SK-N-DZ (cell line): ENCODE measurements around the gene ARID4B.
"Not testable (repeated sequence)": the region's sequence is repeated elsewhere in the genome, so short reads cannot be mapped to it uniquely, and the experiment has no call there.

Source experiments
- DNase-seq: peaks from one replicate; pipeline ENCODE4 v3.0.0-alpha.2; 2015; ENCODE audit warnings: low spot score

ARID4B gene

DNA sequence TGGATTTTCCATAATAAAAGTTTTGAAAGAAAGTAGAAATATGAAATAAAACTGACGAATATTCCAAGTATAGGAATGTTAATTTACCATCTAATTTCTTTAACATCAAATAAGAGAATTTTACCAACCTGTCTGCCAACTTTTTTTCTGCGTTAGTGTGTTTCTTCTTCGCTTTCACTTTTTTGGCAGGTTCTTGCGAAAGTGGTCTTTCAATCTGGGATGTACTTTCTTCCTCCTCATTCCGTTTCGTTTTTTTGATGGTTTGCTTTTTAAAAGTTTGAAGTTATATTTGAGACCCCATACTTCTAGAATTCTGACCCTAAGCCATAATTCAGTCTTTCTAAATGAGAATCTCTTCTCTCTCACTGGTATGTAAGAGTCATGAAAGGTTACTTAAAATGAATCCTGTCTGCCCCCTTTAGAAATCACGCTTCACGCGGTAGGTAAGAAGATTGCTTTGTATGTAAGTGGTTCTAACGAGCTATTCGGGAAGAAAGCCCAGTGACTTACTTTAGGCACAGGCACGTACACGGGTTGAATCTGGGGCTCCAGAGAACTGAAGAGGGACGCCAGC, 167.5 kb downstream of the ARID4B start:
- DNase-seq: no peak

DNA sequence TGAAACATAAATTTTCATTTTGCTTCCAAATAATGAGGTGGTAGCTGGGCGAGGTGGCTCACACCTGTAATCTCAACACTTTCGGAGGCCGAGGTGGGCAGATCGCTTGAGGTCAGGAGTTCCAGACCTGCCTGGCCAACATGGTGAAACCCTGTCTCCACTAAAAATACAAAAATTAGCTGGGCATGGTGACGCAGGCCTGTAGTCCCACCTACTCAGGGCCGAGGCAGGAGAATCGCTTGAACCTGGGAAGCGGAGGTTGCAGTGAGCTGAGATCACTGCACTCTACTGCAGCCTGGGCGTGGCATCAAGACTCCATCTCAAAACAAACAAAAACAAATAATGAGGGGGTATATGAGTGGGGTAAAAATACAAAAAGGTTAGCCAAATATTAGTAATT, 168.0 kb downstream of the ARID4B start:
- DNase-seq: not testable (repeated sequence)

DNA sequence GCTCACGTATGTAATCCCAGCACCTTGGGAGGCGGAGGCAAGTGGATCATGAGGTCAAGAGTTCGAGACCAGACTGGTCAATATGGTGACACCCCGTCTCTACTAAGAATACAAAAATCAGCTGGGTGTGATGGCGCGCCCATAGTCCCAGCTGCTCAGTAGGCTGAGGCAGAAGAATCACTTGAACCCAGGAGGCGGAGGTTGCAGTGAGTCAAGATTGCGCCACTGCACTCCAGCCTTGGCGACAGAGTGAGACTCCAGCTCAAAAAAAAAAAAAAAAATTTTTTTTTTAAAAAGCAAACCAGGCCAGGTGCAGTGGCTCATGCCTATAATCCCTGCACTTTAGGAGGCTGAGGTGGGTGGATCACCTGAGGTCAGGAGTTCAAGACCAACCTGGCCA, 168.7 kb downstream of the ARID4B start:
- not testable (repeated sequence) for DNase-seq

DNA sequence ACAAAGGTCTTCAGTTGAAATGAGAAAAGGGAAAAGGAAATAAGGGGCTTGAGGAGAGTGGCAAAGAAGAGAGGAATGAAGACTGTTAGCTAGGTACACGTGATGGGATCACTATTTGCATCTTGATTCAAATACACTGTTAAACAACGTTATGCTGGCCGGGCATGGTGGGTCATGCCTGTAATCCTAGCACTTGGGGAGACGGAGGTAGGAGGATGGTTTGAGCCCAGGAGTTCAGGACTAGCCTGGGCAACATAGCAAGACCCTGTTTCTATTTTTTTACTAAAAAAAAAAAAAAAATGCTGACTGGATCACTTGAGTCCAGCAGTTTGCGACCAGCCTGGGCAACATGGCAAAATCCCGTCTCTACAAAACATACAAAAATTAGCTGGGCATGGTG, 169.3 kb downstream of the ARID4B start:
- DNase-seq: no peak

DNA sequence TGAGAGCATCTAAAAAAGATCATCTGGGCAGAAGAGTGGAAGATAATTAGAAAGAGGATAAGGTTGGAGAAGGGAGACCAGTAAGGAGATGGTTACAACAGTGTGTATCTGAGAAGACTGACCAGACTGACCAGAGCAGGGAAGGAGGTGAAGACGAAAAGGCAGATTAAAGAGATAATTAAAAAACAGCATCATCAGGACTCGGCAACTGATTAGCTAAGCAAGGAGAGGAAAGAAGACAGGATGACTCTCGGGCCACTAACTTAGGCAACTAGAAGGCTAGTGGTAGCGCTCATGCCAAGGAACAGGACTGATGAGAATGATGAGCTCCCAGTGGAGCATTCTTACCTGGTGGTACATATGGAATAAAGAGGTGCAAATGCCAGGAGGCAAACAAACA, 170.8 kb downstream of the ARID4B start:
- no peak for DNase-seq

DNA sequence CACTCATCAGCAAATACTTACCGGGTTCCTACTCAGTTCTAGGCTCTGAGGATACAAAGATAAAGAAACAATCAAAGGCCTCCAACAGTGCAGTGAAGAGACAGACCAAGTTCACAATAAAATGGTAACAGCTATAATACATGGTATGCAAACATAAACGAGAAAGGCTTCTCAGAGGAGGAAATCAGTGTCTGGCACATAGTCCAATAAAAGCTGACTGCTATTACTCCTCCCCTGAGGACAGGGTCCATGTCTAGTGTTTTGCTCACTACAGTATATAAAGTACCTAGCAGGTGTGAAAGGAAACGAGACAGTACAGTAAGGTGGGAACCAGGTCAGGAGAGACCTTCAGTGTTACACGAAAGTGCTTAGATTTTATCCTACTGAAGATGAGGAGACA, 171.2 kb downstream of the ARID4B start:
- DNase-seq: no peak

DNA sequence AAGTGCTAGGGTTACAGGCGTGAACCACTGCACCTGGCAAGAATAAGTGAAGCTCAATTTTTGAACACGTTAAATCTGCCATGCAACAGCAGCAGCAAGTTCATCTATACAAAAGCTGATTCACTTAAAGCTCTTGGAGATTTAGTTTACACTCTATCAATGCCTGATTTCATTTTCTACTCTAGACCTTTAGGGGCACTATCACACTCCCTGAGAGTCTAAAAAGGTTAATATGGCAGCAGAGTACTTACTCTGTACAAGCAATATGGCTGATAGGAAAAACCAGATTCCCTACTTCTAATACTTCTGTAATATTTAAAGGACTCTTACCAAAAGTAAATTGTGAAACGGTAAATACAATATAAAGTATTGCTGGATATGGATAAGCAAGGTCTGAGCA, 171.7 kb downstream of the ARID4B start:
- DNase-seq: no peak

DNA sequence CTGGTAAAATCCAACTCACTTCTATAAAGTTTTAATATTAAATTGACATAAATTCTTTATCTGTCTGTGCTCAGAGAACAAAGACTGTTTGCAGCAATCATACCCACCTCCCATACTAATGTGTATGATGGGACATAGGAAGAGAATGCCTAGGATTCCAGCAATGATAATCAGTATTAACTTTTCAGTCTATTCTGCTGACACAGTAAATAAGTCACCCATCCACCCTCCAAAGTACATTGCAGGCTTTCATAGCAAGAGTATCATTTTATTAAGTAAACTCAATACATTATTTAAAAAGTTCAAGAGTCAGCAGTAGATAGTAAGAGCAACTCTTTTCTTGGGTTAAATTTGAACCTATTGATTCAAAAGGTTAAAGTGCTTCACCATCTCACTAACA, 175.7 kb downstream of the ARID4B start:
- DNase-seq: no peak

DNA sequence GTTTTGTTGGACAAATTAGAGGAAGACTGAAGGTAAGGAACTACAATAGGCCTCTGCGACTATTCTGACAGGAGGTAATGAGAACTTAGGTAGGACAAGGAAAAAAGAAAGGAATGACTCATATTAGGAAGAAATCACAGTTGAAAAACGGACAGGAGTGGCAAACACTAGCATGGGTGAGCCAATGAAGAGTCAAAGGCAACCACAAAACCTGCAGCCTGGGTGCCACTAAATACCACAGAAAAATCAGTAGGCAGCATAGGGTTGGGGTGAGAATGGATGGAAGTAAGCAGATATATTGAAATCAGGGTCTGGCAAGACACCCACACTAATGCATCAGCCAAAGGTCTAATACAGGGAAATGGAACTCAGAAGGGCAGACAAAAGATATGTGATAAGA, 176.9 kb downstream of the ARID4B start:
- DNase-seq: no peak

DNA sequence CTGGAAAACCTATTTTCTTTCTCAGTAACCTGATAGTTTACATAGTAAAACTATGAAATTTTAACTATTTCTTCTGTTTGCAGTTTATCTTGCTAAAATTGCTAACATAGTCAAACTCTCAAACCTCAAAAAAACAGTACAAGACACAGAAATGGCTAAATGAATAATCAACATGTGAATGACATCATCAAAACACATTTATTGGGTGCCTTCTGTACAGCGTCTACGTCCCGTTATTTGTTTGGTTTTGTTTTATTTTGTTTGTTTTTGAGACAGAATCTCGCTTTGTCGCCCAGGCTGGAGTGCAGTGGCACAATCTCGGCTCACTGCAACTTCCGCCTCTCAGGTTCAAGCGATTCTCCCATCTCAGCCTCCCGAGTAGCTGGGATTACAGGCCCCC, 178.2 kb downstream of the ARID4B start:
- no peak for DNase-seq

DNA sequence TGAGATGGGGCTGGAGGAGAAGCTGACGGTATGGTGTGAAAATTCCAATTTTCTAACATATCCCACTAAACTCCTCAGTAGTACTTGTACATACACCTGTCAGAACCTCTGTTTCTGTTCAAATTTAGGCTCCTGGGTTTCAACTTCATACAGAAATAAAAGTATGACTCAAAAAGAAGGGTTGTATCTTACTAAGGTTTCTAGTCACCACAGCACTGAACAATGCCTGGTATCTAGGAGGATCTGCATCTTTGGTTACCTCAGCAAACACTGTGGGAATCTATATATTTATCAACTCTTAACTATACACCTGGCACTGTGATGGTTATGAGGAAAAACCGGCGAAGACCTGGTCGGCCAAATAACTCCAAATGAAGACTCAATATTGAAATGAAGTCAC, 180.7 kb downstream of the ARID4B start:
- no peak for DNase-seq

DNA sequence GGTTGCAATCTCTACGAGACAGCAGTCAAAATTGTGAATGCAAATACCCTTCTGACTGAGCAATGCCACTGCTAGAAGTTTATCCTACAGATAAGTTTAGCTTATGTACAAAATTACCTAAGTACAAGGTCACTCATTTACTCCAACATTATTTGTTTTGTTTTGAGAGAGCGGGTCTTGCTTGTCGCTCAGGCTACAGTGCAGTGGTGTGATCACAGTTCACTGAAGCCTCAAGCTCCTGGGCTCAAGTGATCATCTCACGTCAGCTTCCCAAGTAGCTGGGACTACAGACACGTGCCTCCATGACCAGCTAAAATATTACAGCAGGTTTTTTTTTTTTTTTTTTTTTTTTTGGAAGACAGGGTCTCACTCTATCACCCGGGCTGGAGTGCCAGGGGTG, 182.3 kb downstream of the ARID4B start:
- DNase-seq: no peak

DNA sequence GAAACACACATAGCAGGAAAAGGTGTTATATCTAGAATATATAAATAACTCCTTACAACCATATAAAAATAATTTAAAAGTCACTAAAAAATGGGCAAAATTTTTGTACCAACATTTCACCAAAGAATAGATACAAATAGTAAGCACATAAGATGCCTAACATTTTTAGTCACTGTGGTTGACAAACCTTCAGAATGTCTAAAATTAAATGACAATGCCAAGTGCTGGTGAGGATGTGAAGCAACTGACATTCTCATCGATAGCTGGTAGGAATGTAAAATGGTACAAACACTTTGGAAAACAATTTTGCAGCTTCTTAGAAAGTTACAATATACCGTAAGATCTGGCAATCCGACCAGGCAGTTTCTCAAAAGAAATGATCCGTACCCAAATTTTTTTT, 185.0 kb downstream of the ARID4B start:
- no peak for DNase-seq

DNA sequence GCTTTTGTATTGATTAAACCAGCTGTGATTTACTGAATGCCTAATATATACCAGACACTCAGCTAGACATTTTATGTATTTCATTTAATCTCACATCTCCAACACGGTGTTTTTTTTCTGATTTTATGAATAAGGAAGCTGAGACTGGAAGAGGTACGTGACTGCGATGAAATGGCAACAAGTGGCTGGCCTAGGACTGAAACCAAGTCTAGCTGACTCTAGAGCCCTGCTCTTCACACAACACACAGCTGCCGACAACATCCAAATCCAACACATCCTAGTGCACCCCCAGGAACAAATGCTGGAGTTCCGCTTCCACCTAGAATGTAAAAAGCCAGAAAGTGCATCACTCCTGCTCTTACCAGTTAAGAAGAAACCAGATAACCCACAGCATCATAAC, 188.7 kb downstream of the ARID4B start:
- no peak for DNase-seq

DNA sequence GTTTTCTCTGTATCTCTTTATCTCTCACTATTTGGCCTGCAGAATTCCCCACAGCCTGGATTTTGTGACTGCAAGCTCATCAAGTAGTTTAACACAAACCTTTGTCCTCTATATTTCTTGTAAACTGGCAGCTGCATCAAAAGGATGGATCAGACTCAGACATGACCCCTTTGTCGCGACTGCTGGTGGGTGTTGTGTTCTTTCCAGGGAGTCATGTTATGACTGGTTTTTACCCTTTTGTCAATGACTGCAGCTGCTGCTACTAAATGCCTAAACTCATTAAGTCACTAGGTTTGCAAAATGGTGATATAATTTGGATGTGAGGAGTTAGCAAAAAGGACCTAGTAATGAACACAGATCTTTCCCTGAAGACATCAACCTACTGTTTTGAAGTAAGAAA, 189.2 kb downstream of the ARID4B start:
- no peak for DNase-seq

DNA sequence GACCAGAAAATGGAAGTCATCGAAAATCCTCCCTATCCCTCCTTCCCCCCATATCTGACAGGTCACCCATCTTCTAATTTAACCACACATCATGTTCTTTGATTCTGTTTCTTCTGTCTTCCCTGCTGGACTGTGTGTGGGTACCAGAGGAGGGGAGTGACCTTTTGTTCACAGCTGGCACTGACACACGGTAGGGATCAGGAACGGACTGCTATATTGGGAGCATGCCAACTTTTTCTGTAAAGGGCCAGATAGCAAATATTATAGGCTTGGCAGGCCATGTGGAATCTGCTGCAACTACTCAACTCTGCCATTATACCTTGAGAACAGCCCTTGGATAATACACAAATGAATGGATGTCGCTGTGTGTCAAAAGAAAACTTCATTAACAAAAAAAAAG, 191.9 kb downstream of the ARID4B start:
- no peak for DNase-seq

DNA sequence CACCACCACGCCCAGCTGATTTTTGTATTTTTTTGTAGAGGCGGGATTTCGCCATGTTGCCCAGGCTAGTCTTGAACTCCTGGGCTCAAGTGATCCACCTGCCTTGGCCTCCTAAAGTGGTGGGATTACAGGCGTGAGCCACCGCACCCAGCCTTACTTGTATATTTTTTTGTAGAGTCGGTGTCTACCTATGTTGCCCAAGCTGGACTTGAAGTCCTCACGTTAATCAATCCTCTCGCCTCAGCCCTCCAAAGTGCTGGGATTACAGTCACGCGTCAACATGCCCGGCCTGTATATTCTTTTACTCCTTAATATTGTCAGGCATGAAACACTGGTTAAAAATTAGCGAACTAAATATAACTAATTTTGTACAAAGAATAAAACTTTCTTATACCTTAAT, 193.8 kb downstream of the ARID4B start:
- no peak for DNase-seq

DNA sequence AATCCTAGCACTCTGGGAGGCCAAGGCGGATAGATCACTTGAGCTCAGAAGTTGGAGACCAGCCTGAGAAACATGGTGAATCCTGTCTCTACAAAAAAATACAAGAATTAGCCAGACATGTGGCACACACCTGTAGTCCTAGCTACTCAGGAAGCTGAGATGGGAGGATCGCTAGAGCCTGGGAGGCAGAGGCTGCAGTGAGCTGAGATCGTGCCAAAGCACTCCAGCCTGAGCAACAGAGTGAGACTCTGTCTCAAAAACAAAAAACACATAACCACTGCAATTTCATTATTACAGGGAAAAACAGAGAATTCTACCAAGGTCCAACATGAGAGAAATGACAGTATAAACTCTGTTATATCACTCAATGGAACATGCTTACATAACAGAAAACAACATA, 194.9 kb downstream of the ARID4B start:
- no peak for DNase-seq

DNA sequence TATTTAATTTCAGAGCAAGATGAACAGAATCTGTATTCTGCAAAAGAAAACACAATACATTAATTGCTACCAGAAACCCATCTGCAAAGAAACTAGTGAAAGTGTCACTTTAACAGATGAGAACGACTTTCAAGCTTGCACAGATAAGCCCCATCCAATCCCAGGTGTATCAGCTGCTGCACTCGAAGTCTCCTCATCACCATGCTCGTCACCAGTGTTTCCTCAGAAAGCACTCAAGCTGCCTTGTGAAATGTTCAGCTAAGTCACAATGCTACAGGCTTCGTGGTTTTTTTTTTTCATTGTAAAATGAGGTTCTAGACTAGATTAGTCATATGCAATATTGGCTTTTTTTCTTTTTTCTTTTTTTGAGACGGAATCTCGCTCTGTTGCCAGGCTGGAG, 196.0 kb downstream of the ARID4B start:
- no peak for DNase-seq

DNA sequence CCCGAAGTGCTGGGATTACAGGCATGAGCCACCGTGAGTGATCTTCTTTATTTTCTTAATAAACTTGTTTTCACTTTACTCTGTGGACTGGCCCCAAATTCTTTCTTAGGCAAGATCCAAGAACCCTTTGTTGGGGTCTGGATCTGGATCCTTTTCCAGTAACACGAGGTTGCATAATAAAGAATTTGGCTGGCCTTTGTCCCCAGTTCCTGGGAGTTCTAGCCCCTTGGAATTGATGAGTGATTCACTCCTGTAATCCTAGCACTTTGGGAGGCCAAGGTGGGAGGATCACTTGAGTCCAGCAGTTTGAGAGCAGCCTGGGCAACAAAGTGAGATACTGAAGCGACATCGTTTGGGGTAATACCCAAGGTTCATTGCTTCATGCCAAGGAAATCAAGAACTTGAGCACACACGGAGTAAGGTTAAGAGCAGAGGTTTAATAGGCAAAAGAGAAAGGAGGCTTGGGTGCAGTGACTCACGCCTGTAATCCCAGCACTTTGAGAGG, 197.2 kb downstream of the ARID4B start:
- DNase-seq: no peak

DNA sequence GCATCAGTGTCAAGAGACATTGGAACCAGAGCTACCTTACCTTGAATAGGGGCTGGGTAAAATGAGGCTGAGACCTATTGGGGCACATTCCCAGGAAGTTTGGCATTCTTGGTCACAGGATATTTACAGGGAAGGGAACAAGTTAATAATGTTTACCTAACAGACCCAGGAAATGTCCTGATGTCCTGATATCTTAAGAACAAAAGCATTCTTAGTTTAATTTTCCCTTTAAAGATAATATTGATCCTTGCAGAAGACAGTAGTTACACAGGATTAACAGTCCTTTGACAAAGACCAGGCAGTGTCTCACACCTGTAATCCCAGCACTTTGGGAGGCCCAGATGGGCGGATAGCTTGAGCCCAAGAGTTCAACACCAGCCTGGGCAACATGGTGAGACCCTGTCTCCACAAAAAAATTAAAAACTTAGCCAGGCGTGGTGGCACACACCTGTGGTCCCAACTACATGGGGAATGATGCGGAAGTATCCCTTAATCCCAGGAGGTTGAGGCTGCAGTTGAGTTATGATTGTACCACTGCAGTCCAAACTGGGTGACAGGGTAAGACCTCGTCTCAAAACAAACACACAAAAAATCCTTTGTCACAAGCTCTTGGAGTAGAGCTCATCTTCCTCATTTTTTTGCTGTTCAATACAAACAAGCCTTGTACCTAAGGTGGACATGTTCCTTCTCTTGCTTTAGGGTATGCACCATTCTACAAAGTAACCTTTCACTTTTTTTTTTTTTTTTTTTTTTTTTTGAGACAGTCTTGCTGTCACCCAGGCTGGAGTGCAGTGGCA, 198.0 kb downstream of the ARID4B start:
- no peak for DNase-seq

DNA sequence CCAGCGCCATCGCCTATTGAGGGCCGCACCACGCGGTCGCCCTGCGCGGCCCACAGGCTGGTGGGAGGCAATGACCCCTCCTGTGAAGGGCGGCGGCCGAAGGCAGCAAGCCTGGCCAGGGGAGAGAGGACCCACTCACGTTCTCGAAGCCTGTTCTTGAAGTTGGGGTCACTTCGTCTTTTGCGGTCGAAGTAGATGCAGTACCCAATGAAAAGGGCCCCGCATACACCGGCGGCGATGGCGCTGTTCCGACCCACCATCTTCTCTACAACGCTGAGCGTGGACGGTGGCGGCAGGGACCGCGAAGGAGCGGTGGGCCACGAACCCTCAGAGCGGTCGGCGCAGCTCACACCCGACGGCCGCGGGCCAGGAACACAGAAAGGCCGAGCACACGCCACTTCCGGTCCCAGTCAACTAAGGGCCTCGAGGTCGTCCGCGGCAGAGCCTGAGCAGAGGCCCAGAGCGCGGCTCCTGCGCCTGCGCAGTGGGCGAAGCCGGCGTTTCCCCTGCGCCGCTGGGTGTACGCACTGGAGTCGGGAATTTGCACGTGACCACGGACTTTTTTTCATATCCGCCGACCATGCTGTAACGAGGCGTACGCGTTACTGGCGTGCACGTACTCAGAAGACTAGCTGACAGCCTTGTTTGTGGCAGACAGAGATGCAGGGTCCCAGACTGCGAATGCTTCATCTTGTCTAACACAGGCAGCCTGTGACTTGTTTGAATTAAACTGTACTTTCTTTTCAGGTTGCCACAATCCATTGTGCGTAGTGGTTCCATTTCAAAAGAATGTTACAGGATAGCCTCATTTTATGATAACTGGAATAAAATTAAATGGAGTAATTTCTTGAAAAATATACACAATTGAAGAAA, 199.3 kb downstream of the ARID4B start, which contains the start of gene TOMM20:
Gene TOMM20 (minus strand): TSS at position 382 of the 873 bp plus-strand sequence. CDS start 122 bp downstream, at position 260.
- peak; percentile 98 for DNase-seq
